ENCODE measurements around the gene RHBDF1. TPM values are rescaled to one million over a fixed set of nuclear protein-coding genes. Genes with fewer than 3 reads are reported as not detected.
"Not testable (repeated sequence)": the region's sequence is repeated elsewhere in the genome, so short reads cannot be mapped to it uniquely, and the experiment has no call there.

The RHBDF1 gene
- total RNA-seq, 4 donors from 2014 or later, result 11.9 to 179 (median 33.8) TPM

- H3K27me3 ChIP-seq, result no peaks in the 10 kb centered on the region
- in situ Hi-C loops (cut with MboI; ENCODE audit: low pct_ligation_motif_present in 1 of 4, low pct_unique_long_range_greater_than_20kb in 1 of 4, low sequenced_read_pairs in 3 of 4) (no loop called here), intact Hi-C loops (cut with DNase I; ENCODE audit: low total_unique reads) (no loop called here)
- H3K4me1 ChIP-seq, result peaks cover 0 to 8% (median 3%) of the 10 kb centered on the region in 4 donors
- no peak for TF ChIP-seq POLR2AphosphoS5 (IDR thresholded peaks at IDR 0.05)
- no peak for TF ChIP-seq CTCF (IDR thresholded peaks at IDR 0.05)
- no peak for TF ChIP-seq EP300 (IDR thresholded peaks at IDR 0.05; ENCODE audit: low read depth)
- no peak for TF ChIP-seq POLR2A (IDR thresholded peaks at IDR 0.05)
- H3K36me3 ChIP-seq, result no peaks in the 10 kb centered on the region
- H3K27ac ChIP-seq, result no peak overlapping the region
- no peak for DNase-seq
- WGBS, 2 donors (ENCODE audit: low coverage in 1 of 2), result 66 to 80% methylated on average over 4 to 21 of the region's 21 CpGs
- no peak overlapping the region for H3K4me3 ChIP-seq
- no peaks in the 10 kb centered on the region for H3K9me3 ChIP-seq
Observed at GRCh38 chr16:33877-34647, 38.4 kb downstream of the RHBDF1 start.

GRCh38 chr16:33154-33876, 39.1 kb downstream of the RHBDF1 start:
- DNase-seq; H3K27ac ChIP-seq; H3K4me3 ChIP-seq; H3K27me3 ChIP-seq; H3K9me3 ChIP-seq; H3K4me1 ChIP-seq; intact Hi-C loops (cut with DNase I; ENCODE audit: low total_unique reads); in situ Hi-C loops (cut with MboI; ENCODE audit: low pct_ligation_motif_present in 1 of 4, low pct_unique_long_range_greater_than_20kb in 1 of 4, low sequenced_read_pairs in 3 of 4); H3K36me3 ChIP-seq: not testable (repeated sequence)
- WGBS, 2 donors (ENCODE audit: low coverage in 1 of 2), result 85% methylated on average over 4 of the region's 8 CpGs; no CpG with 5 or more reads in 1 of the 2 donors

GRCh38 chr16:30627-31026, 41.8 kb downstream of the RHBDF1 start:
- H3K27me3 ChIP-seq; H3K9me3 ChIP-seq; DNase-seq; H3K4me1 ChIP-seq; H3K4me3 ChIP-seq; H3K36me3 ChIP-seq; intact Hi-C loops (cut with DNase I; ENCODE audit: low total_unique reads); in situ Hi-C loops (cut with MboI; ENCODE audit: low pct_ligation_motif_present in 1 of 4, low pct_unique_long_range_greater_than_20kb in 1 of 4, low sequenced_read_pairs in 3 of 4); H3K27ac ChIP-seq: not testable (repeated sequence)
- 75% methylated on average over 1 of the region's 7 CpGs; no CpG with 5 or more reads in 1 of the 2 donors for WGBS, 2 donors (ENCODE audit: low coverage in 1 of 2)

- DNase-seq; intact Hi-C loops (cut with DNase I; ENCODE audit: low total_unique reads); H3K4me3 ChIP-seq; H3K4me1 ChIP-seq; H3K36me3 ChIP-seq; H3K27ac ChIP-seq; H3K27me3 ChIP-seq; in situ Hi-C loops (cut with MboI; ENCODE audit: low pct_ligation_motif_present in 1 of 4, low pct_unique_long_range_greater_than_20kb in 1 of 4, low sequenced_read_pairs in 3 of 4); H3K9me3 ChIP-seq: not testable (repeated sequence)
- 64% methylated on average over 2 of the region's 5 CpGs; no CpG with 5 or more reads in 1 of the 2 donors for WGBS, 2 donors (ENCODE audit: low coverage in 1 of 2)
Observed at GRCh38 chr16:25926-26348, 46.5 kb downstream of the RHBDF1 start.

GRCh38 chr16:24151-24550, 48.3 kb downstream of the RHBDF1 start:
- H3K27me3 ChIP-seq; H3K4me1 ChIP-seq; H3K9me3 ChIP-seq; H3K4me3 ChIP-seq; H3K36me3 ChIP-seq; H3K27ac ChIP-seq; in situ Hi-C loops (cut with MboI; ENCODE audit: low pct_ligation_motif_present in 1 of 4, low pct_unique_long_range_greater_than_20kb in 1 of 4, low sequenced_read_pairs in 3 of 4); DNase-seq; intact Hi-C loops (cut with DNase I; ENCODE audit: low total_unique reads): not testable (repeated sequence)
- WGBS, 2 donors (ENCODE audit: low coverage in 1 of 2), result 40 to 93% methylated on average over 1 to 17 of the region's 22 CpGs

- H3K9me3 ChIP-seq; H3K36me3 ChIP-seq; H3K4me1 ChIP-seq; H3K4me3 ChIP-seq; H3K27ac ChIP-seq; H3K27me3 ChIP-seq; intact Hi-C loops (cut with DNase I; ENCODE audit: low total_unique reads); in situ Hi-C loops (cut with MboI; ENCODE audit: low pct_ligation_motif_present in 1 of 4, low pct_unique_long_range_greater_than_20kb in 1 of 4, low sequenced_read_pairs in 3 of 4); DNase-seq: not testable (repeated sequence)
- 88 to 100% methylated on average over 1 to 12 of the region's 12 CpGs for WGBS, 2 donors (ENCODE audit: low coverage in 1 of 2)
Observed at GRCh38 chr16:20886-21285, 51.5 kb downstream of the RHBDF1 start.

GRCh38 chr16:17062-17765, 55.2 kb downstream of the RHBDF1 start:
- H3K27ac ChIP-seq; H3K27me3 ChIP-seq; intact Hi-C loops (cut with DNase I; ENCODE audit: low total_unique reads); H3K9me3 ChIP-seq; H3K4me3 ChIP-seq; H3K36me3 ChIP-seq; in situ Hi-C loops (cut with MboI; ENCODE audit: low pct_ligation_motif_present in 1 of 4, low pct_unique_long_range_greater_than_20kb in 1 of 4, low sequenced_read_pairs in 3 of 4); DNase-seq; H3K4me1 ChIP-seq: not testable (repeated sequence)
- WGBS, 2 donors (ENCODE audit: low coverage in 1 of 2), result 91% methylated on average over 15 of the region's 20 CpGs; no CpG with 5 or more reads in 1 of the 2 donors

Data from transverse colon (tissue), 4 donors.